Lower lobe of right lung (tissue), 2 donors: ENCODE measurements around the gene PPM1H. TPM values are rescaled to one million over a fixed set of nuclear protein-coding genes. Genes with fewer than 3 reads are reported as not detected.

Experiments used
- ATAC-seq, 2 donors: fragments of 200-7000 bp; cut with Tn5 transposase; one replicate each; pipeline ENCODE4 v1.9.1; 2020 to 2022; ENCODE audit warnings: mild to moderate bottlenecking in 2 of 2, moderate library complexity in 2 of 2
- DNase-seq: peaks from one replicate; pipeline ENCODE4 v3.0.0-alpha.2; 2020
- H3K27ac ChIP-seq: fragments of 200-600 bp; one replicate; pipeline ENCODE4 v1.8.0; 2022
- H3K27me3 ChIP-seq: fragments of 200-600 bp; one replicate; pipeline ENCODE4 v1.8.0; 2022; ENCODE audit warnings: low read depth
- H3K36me3 ChIP-seq: fragments of 200-600 bp; one replicate; pipeline ENCODE4 v1.8.0; 2022; ENCODE audit warnings: mild to moderate bottlenecking
- H3K4me1 ChIP-seq: fragments of 200-600 bp; one replicate; pipeline ENCODE4 v1.8.0; 2022
- H3K4me3 ChIP-seq: fragments of 200-600 bp; one replicate; pipeline ENCODE4 v1.8.0; 2022; ENCODE audit warnings: mild to moderate bottlenecking
- H3K9me3 ChIP-seq: fragments of 200-600 bp; one replicate; pipeline ENCODE4 v1.8.0; 2022
- CTCF ChIP-seq: fragments of 200-600 bp; IDR thresholded peaks from one replicate; pipeline ENCODE4 v1.8.0; 2022; ENCODE audit warnings: antibody characterized with exemption, mild to moderate bottlenecking
- intact Hi-C: fragments of 100-400 bp; cut with DNase I; formaldehyde crosslinking; loops from one replicate; pipeline ENCODE4 v1.11.0; 2022
- total RNA-seq: library from RNA; stranded (reverse); fragmentation: NEBNext Ultra II Directional; extraction: Animal tissue kit (Norgen Biotek cat#: 25700); gene quantifications from one replicate; pipeline ENCODE4 v1.2.1, GENCODE V29; 2021
- donor health status: DM: no; HTN: yes; CAD: no; lungs with severe emphysema.

PPM1H gene
- total RNA-seq, 1 donor from 2014 or later = 6.8 TPM

GRCh38 chr12:62839869-62840660, 94.9 kb downstream of the PPM1H start:
- DNase-seq = no peak
- H3K27me3 ChIP-seq = no peaks in the 10 kb centered on the region
- TF ChIP-seq CTCF = no peak
- H3K9me3 ChIP-seq = no peaks in the 10 kb centered on the region
- H3K36me3 ChIP-seq = no peaks in the 10 kb centered on the region
- H3K4me3 ChIP-seq = no peak overlapping the region
- no peak for ATAC-seq
- intact Hi-C loops = no loop called here
- H3K27ac ChIP-seq = no peak overlapping the region
- peaks cover 5% of the 10 kb centered on the region for H3K4me1 ChIP-seq

- no peak for TF ChIP-seq CTCF
- H3K27me3 ChIP-seq = no peaks in the 10 kb centered on the region
- no peaks in the 10 kb centered on the region for H3K36me3 ChIP-seq
- no peak for DNase-seq
- H3K27ac ChIP-seq = no peak overlapping the region
- no peak for ATAC-seq
- no peak overlapping the region for H3K4me3 ChIP-seq
- H3K9me3 ChIP-seq = no peaks in the 10 kb centered on the region
- H3K4me1 ChIP-seq = no peaks in the 10 kb centered on the region
- intact Hi-C loops = no loop called here
These were observed 99.9 kb downstream of the PPM1H start for GRCh38 chr12:62834971-62835547.

- no peak overlapping the region for H3K4me3 ChIP-seq
- H3K27ac ChIP-seq = no peak overlapping the region
- no peaks in the 10 kb centered on the region for H3K4me1 ChIP-seq
These were observed 100.5 kb downstream of the PPM1H start for GRCh38 chr12:62834406-62834805.

GRCh38 chr12:62833634-62834033, 101.3 kb downstream of the PPM1H start:
- no peak overlapping the region for H3K27ac ChIP-seq
- DNase-seq (no peak), ATAC-seq (no peak)
- no peaks in the 10 kb centered on the region for H3K4me1 ChIP-seq
- H3K36me3 ChIP-seq = no peaks in the 10 kb centered on the region
- intact Hi-C loops = no loop called here
- H3K27me3 ChIP-seq = no peaks in the 10 kb centered on the region
- no peak for TF ChIP-seq CTCF
- H3K9me3 ChIP-seq = no peaks in the 10 kb centered on the region
- no peak overlapping the region for H3K4me3 ChIP-seq

More at GRCh38 chr12:62834406-62834805, 100.5 kb downstream of the PPM1H start:
- no peak for DNase-seq
- ATAC-seq = no peak
- no peaks in the 10 kb centered on the region for H3K36me3 ChIP-seq
- intact Hi-C loops = no loop called here
- H3K9me3 ChIP-seq = no peaks in the 10 kb centered on the region
- H3K27me3 ChIP-seq = no peaks in the 10 kb centered on the region
- no peak for TF ChIP-seq CTCF

- Histone ChIP-seq H3K27me3 (no peaks in the 10 kb centered on the region), H3K4me1 (no peaks in the 10 kb centered on the region), H3K27ac (no peak overlapping the region), H3K4me3 (no peak overlapping the region), H3K36me3 (no peaks in the 10 kb centered on the region), H3K9me3 (no peaks in the 10 kb centered on the region)
- no peak for TF ChIP-seq CTCF
- intact Hi-C loops = no loop called here
- DNase-seq (no peak), ATAC-seq (no peak)
These were observed 102.4 kb downstream of the PPM1H start for GRCh38 chr12:62832558-62832957.
